Activated CD4-positive, alpha-beta T cell treated with anti-CD3 and anti-CD28 coated beads, Interleukin-2, amount 50 U/mL, for 4 hours (primary cell): ENCODE data around the gene PRM1.

Experiments used
- DNase-seq, 2 experiments: peaks; one replicate each; pipeline ENCODE4 v3.0.0-alpha.2; 2020

The PRM1 gene

DNA sequence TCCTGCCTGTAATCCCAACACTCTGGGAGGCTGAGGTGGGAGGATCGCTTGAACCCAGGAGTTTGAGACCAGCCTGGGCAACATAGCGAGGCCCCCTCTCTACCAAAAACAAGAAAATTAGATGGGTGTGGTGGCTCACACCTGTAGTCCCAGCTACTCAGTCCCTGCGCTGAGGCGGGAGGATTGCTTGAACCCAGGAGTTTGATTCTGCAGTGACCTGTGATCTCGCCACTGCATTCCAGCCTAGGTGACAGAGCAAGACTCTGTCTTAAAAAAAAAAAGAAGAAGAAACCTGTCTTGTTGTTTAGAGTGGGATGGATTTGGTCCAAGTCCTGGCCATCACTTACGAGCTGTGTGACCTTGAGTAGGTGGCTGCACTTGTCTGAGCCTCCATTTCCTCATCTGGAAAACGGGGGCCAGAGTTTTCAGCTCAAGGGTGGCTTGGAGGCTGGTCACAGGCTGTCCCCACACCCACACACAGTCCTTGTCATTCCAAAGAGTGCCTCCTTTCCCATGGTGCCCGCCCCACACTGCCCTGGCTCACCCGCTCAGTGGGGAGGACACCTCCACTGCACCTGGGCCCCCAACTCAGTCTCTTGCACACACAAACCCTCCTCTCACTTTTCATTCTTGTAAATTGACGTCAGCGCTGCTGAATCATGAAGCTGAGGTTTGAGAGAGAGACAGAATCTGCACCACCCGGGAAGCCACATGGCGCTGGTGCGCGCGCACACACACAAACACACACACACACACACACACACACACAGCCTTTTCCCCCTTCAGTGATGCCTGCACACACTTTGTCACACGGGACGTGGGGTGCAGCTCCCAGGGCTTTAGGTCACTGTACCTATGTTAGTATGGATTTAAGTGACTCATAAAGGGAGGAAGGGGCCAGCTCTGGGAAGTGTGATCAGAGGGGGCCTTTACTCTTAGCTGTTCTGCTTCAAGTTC is 29.3 kb downstream of the PRM1 start:
- DNase-seq, result peak; percentile 80

DNA sequence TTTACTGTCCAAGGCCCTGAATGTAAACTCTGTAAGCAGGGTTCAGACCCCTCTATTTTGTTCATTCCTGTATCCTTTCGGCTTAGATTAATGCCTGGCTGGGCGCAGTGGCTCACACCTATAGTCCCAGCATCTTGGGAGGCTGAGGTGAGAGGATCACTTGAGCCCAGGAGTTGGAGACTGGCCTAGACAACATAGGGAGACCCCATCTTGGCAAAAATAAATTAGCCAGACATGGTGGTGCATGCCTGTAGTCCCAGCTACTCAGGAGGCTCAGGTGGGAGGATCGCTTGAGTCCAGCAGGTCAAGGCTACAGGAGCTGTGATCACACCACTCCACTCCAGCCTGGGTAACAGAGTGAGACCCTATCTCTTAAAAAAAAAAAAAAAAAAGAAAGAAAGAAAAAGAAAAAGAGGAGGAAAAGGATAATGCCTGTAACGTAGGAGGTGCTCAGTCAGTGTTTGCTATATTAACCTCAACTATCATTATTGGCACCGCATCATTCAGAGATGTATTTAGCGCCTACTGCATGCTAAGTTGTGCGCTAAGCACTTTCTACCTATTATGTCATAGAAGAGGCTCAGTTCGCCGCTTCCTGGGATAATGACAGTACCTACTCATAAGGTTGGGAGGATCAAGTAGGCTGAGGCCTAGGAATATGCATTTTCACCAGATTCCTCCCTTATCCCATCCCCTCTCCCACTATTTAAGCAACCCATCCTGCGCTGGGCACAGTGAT is 30.2 kb downstream of the PRM1 start:
- DNase-seq, result no peak

DNA sequence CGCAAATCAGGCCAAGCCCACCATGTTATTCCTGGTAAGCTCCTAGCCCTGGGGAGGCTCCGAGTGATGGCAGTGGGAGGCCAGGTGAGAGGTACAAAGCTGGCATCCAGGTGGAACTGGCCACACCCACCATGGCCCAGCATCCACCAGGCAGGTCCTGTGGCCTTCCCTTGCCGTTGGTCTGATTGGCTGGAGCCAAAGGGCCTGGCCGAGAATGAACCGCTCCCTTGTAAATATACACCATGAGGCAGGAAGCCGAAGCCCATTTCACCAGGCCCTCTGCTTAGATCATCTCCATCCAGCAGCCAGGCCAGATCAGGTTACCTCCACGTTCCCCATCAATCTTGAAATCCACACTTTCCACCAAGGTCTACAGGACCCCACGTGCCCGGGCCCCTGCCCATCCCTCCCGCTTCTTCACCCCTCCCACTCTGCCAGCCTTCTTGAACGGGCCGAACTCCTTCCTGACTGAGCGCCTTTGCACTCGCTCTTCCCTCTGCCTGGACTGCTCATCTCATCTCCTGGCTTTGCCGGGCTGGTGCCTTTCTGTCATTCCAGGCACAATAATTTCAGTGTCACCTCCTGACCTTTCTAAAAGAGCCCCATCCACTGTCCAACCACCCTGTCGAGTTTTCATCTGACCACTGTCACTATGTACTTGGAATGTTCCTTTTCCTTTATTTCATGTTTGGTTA is 30.9 kb downstream of the PRM1 start:
- DNase-seq, result no peak

DNA sequence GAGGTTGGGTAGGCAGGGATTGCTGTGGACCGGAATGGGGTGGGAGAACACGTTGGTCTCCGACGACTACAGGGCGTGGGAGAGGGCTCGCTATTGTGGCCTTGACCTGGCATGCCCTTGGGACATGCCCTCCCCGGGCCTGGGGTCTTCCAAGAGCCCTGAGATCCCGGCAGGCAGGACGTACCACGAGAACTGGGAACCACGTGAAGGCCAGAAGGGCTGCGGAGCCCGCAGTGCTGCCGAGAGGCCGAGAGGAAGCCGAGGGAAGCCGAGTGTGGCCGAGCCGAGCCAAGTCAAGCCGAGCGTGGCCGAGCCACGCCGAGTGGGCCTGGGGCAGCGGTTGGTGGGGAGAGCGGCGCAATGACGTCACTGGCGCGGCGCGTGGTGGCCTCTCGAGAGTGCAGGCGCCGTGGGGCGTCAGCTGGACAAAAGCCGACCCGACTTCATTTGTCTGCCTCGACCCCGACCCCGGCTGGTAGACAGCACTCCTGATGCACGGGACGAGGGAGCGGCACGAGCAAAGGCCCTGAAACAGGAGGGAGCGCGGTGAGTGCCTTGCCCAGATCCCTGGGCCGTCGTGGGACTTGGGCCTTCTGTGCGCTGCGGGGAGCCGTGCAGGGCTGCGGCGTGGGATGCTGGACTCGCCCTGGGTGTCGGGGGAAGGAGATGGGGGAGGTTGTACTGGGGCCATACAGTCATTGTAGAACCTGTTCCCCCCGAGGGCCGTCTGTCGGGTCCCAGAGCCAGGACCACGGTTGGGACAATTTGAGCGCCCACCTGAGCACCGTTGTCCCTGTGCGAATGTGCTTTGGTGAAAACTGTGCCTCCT is 31.7 kb downstream of the PRM1 start:
- no peak for DNase-seq

DNA sequence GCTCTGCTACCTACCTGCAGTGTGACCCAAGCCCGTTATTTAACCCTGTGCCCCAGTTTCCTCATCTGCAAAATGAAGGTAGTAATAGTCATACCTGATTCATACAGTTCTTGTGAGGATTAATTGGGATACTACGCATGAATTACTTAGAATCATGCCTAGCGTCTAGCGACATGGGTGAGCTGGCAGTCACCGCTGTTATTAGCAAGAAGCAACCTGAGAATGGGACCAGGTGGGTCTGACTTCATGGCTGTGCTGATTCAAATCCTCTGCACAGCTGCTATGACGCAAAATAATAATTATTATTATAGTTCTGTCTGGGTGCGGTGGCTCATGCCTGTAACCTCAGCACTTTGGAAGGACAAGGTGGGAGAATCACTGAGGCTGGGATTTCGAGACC is 33.0 kb downstream of the PRM1 start:
- DNase-seq, result no peak

DNA sequence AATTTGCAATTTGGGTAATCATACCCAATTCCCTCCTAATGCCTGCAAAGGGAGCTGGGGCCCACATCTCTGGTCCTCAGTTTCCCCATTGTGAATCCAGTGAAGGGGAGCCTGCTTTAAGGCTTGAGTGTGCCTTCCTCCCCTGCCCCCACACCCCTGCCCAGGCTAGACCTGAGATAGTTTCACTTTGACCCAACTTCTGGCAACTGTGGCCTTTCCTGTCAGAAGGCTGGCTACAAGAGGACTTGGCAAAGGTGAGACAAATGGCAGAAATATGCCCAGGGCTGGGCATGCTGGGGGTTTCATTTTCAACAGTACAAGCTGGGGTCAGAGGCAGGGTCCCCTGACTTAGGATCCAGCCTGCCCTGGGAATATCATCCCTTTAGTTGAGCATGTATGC is 35.1 kb downstream of the PRM1 start:
- no peak for DNase-seq

DNA sequence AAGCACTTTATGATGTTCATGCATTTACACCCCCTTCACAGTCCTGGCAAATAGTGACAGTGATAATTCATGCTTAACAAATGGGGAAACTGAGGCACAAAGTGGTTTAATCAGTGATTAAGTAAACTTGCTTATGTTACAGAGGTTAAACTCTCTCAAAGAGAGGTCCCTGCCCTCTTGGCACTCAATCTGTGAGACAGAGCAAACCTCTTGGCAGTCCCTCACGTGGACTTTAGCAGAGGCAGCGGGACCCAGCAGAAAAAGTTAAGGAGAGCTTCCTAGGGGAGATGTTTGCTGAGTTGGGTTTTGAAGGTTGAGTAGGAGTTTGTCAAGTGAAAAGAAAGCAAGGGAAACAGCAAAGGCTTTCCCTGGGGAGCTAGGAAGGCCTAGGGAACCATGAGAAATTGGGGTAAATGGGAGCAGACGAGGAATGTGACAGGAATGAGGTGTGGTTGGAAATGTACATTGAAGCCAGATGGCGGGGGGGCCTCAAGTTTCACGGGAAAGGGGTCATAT is 35.9 kb downstream of the PRM1 start:
- DNase-seq, result no peak

DNA sequence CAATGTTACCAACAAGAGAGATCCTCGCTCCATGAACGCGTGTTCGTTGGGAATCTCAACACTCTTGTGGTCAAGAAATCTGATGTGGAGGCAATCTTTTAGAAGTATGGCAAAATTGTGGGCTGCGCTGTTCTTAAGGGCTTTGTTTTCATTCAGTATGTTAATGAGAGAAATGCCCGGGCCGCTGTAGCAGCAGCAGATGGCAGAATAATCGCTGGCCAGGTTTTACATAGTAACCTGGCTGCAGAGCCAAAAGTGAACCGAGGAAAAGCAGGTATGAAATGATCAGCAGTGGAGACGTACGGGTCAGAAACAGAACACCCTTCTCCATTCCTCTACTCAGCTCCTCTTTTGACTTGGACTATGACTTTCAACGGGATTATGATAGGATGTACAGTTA is 38.5 kb downstream of the PRM1 start:
- no peak for DNase-seq

DNA sequence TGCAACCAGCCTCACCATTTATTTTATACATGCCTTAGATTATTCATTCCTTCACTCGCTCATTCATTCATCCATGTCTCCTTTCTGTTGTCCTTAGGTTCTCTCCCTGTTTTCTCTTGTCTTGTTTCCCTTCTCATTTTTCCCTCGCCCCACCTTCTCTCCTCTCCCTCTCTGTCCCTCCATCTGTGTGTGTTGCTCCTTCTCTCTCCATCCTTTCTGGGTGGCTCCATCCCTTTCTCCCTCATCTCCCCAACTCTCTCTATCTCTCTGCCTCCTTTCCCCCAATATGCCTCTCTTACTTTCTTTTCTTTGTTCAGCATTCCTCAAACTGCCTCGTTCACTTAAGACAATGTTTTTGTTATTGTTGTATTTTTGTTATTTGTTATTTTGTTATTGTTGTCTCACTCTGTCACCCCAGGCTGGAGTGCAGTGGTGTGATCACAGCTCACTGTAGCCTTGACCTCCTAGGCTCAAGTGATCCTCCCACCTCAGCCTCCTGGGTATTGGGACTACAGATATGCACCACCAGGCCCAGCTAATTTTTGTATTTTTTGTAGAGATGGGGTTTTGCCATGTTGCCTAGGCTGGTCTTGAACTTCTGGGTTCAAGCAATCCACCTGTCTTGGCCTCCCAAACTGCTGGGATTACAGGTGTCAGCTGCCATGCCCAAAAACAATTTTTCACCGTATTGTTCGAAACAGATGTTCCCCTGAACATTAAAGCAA is 39.5 kb downstream of the PRM1 start:
- no peak for DNase-seq

DNA sequence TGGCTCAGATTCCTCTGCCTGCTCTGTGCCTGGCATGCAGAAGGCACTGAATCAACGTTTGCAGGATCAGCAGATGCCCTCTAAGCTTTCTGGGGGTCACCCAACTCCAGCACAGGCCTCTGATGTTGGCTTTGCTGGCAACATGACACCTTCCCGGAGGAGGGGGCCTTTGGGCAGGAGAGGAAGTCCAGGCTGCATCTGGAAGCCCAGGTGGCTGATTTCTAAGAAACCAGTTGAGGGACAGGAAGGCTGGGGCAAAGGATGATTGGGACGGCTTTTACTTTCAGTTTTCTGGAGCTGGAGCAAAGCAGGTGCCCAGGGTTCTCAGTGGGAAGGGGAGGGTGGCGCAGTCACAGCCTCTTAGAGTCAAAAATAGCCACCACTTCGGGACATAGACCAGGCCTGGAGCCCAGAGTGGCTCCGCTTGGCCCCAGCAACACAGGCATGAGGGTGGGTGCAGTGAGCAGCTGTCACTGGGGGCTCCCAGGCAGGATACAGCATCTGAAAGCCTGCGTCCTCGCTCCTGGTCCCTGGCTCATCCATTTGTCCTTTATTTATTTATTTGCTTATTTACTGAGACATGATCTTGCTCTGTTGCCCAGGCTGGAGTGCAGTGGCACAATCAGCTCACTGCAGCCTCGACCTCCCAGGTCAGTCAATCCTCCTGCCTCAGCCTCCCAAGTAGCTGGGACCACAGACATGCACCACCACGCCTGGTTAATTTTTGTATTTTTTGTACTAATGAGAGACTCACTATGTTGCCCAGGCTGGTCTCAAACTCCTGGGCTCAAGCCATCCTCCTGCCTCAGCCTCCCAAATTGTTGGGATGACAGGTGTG is 40.3 kb downstream of the PRM1 start:
- DNase-seq, result no peak

DNA sequence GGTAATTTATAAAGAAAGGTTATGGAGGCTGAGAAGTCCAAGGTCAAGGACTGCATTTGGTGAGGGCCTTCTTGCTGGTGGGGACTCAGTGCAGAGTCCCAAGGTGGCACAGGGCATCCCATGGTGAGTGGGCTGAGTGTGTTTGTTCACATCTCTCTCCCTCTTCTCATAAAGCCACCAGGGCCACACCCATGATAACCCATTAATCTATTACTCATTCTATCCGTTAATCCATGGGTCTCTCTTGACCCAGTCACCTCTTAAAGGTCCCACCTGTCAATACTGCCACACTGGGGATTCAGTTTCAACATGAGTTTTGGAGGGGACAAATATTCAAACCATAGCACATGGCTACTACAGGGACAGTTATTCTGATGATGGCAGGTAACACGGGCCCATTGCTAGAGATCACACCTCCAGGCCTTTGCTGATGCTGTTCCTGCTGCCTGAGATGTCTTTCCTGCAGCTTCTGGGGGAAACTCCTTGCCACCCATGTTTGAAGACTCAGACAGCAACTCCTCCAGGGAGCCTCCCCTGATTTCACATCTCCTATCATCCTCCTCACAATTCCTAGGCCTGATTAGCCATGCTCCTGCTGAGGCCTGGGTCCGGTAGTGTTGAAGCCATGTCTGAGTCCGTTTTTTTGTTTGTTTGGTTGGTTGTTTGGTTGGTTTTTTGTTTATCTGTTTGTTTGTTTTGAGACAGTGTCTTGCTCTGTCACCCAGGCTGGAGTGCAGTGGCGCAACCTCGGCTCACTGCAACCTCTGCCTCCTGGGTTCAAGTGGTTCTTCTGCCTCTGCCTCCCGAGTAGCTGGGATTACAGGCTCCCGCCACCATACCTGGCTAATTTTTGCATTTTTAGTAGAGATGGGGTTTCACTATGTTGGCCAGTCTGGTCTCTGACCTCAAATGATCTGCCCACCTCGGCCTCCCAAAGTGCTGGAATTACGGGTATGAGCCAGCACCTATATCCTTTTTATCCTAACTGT is 41.2 kb downstream of the PRM1 start:
- DNase-seq, result no peak

DNA sequence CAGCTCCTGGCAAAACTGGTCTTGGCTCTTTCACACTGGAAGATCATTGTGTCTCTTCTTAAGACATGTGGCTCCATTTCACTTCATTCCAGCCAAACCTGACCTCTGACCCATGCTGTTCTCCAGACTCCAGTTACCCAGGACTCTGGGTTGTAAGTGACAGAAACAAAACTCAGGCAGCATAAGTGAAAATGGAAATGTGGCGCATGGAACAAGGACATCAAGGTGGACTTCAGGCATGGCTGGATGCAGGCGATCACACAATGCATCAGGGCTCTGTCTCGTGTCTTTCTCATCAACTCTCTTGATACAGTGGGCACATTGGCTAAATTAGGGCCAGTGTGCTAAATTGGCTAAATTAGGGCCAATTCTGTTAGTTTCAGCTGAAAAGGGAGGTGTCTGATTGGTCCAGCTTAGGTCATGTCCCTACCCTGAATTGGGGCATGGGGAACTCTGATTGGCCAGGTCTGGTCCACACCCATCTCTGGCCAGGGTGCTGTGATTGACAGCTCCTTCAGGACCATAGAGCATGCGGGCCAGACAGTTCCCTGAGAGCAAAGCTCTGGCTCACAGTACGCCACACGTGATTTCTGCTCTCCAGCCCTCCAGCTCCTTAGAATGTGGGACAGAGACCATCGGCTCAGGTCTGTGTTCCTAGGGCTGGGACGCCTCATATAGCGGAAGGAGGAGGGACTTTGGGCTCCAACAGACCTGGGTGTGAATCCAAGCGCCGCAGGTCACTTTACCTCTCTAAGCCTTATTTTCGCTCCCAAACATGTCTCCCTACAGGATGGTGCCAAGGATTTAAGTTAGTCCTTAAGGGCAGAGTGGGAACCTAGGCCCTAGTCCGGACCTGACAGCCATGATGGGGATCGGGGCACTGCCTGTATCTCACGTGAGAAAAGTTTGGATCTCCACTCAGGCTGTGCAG is 42.6 kb downstream of the PRM1 start:
- DNase-seq, result no peak

DNA sequence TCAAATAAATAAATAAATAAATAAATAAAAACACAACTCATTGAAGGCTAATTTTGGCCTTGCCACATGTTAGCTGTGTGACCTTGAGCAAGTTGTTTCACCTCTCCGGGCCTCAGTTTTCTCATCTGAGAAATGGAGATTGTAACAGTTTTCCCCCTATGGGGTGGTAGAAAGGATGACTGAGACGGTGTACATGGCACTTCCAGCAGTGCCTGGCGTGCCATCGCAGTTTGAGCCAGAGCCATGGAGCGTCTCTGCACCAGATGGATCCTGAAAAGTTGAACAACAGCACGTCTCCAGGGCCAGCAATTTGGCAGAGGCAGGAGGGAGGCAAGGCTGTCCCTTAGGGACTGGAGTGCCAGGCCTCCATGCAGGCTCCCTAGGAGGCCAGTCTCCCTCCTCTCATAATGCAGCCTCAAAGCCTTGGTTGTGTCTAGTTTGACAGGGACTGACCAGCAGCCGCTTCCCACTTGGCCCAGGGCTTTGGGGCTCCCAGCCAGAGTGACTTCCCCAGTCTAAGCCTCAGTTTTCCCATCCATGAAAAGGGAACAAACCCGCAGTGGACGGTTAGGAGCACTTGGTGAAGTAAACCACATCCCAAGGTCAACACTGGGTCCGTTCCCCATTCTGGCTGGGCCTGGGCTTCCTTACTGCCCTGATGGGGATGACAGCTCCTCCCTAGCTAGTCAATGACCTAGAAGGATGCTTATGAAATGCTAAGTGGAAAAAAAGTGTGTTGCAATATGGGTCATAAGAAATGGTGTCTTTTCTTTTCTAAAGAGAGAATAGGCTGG is 44.5 kb downstream of the PRM1 start:
- no peak for DNase-seq

DNA sequence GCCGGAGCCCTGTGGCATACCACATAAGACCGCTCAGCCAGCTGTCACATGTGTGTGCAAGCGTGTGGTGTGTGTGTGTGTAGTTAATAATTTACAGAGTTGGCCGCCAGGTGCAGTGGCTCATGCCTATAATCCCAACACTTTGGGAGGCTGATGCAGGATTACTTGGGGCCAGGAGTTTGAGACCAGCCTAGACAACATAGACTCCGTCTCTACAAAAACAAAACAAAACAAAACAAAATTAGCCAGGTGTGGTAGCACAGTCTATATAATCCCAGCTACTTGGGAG is 45.5 kb downstream of the PRM1 start:
- no peak for DNase-seq

DNA sequence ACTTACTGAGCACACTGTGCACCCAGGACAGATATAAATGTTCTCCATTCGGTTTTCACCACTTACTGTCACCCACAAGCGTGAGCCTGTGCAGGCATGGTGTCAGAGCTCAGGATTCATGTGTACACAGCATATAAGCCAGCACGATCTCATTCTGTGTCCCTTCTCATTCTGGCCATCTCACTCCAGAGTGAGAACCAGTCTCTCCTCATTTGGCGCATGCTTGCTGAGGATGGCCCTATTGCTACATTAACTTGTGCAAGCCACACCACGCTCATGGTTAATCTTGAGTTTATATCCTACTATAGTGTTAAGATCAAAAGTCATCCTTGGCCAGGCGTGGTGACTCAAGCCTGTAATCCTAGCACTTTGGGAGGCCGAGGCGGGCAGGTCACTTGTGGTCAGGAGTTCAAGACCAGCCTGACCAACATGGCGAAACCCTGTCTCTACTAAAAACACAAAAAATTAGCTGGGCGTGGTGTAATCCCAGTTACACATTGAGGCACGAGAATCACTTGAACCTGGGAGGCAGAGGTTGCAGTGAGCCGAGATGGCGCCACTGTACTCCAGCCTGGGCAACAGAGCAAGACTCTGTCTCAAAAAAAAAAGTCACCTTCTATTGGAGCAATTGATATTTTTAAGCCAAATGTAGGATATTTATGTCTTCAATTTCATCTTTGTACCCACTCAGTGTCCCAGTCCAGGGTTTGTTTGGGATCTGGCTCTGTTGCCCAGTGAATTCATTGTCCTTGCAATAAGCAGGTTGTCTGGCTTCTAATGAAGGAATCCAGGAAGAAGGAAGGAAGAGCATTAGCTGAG is 46.0 kb downstream of the PRM1 start:
- DNase-seq, result no peak

DNA sequence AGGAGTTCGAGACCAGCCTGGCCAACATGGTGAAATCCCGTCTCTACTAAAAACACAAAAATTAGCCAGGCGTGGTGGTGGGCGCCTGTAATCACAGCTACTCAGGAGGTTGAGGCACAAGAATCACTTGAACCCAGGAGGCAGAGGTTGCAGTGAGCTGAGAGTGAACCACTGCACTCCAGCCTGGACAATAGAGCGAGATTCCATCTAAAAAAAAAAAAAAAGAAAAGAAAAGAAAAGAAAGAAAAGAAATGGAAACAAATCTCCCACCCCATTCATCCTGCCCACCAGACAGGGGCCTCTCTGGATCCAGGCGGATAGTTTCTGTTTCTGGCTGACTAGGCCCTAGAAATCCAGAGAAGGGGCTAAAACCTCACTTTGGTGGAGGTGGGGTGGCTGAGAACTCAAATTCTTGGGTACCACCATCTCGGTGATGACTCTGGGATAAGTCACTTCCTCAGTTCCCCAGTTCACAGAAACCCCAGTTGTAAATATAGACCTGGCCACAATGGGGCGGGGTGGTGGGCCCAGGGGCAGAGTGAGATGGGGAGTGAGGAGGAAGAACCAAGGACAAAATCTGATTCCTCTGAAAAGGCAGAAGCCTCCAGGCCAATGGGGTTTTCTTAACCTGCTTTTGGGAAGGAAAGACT is 47.3 kb downstream of the PRM1 start:
- peak; percentile 68 to 72 for DNase-seq
